HepG2 (cell line): Measurements from ENCODE around the gene SMYD5. TPM values are rescaled to one million over a fixed set of nuclear protein-coding genes. Genes with fewer than 3 reads are reported as not detected.

ENCODE experiments used
- ATF7 ChIP-seq, 2 experiments: fragments of 450-650 bp in 1 of 2; sonication (generic) in 1 of 2; formaldehyde crosslinking in 1 of 2; IDR thresholded peaks; 2 replicates each; pipeline versions ENCODE4 v1.4.0 to v1.6.1; 2016 to 2020; ENCODE audit warnings: antibody characterized with exemption in 1 of 2, mild to moderate bottlenecking in 1 of 2, missing genetic modification reagents in 1 of 2
- IKZF4 ChIP-seq: sonication (generic); formaldehyde crosslinking; IDR thresholded peaks from 2 replicates; pipeline ENCODE4 v1.5.1; 2020; ENCODE audit warnings: borderline replicate concordance, mild to moderate bottlenecking, low read depth, missing genetic modification reagents; ENCODE audit errors: not compliant biosample characterization
- KLF9 ChIP-seq: IDR thresholded peaks from 2 replicates; pipeline ENCODE4 v1.6.1; 2016; ENCODE audit warnings: low read depth
- NFIC ChIP-seq: IDR thresholded peaks from 2 replicates; pipeline ENCODE4 v1.6.1; 2012; ENCODE audit warnings: mild to moderate bottlenecking, low read length, inconsistent platforms
- PRDM15 ChIP-seq: sonication (generic); formaldehyde crosslinking; IDR thresholded peaks from 2 replicates; pipeline ENCODE4 v1.4.0; 2020; ENCODE audit warnings: missing genetic modification reagents
- REST ChIP-seq, 2 experiments: IDR thresholded peaks; 2 replicates each; pipeline ENCODE4 v1.6.1; 2011 to 2012; ENCODE audit warnings: low read length in 2 of 2, borderline replicate concordance in 1 of 2, low read depth in 1 of 2, mild to moderate bottlenecking in 1 of 2, moderate library complexity in 1 of 2
- SCMH1 ChIP-seq: sonication (generic); formaldehyde crosslinking; IDR thresholded peaks from 2 replicates; pipeline ENCODE4 v1.9.0; 2021; ENCODE audit warnings: missing genetic modification reagents, mild to moderate bottlenecking, borderline replicate concordance
- THAP11 ChIP-seq: IDR thresholded peaks from 2 replicates; pipeline ENCODE4 v1.6.1; 2016; ENCODE audit warnings: missing biosample characterization, missing genetic modification reagents
- THAP7 ChIP-seq: sonication (generic); formaldehyde crosslinking; IDR thresholded peaks from 2 replicates; pipeline ENCODE4 v1.8.1; 2023; ENCODE audit warnings: mild to moderate bottlenecking, missing genetic modification reagents
- ZBTB42 ChIP-seq: sonication (generic); formaldehyde crosslinking; IDR thresholded peaks from 2 replicates; pipeline ENCODE4 v1.5.0; 2020; ENCODE audit warnings: mild to moderate bottlenecking, missing genetic modification reagents
- ZC3H4 ChIP-seq: sonication (generic); formaldehyde crosslinking; IDR thresholded peaks from 2 replicates; pipeline ENCODE4 v1.4.0; 2020; ENCODE audit warnings: missing genetic modification reagents, borderline replicate concordance
- ZNF143 ChIP-seq: sonication (generic); formaldehyde crosslinking; IDR thresholded peaks from 2 replicates; pipeline ENCODE4 v1.4.0; 2020; ENCODE audit warnings: missing genetic modification reagents
- ZNF362 ChIP-seq: sonication (generic); formaldehyde crosslinking; IDR thresholded peaks from 2 replicates; pipeline ENCODE4 v1.4.0; 2020; ENCODE audit warnings: missing genetic modification reagents, mild to moderate bottlenecking, borderline replicate concordance
- ZNF800 ChIP-seq: sonication (generic); formaldehyde crosslinking; IDR thresholded peaks from 2 replicates; pipeline ENCODE4 v1.4.0; 2020; ENCODE audit warnings: missing genetic modification reagents
- ZNF883 ChIP-seq: sonication (generic); formaldehyde crosslinking; IDR thresholded peaks from 2 replicates; pipeline ENCODE4 v1.5.1; 2020; ENCODE audit warnings: mild to moderate bottlenecking, missing genetic modification reagents; ENCODE audit errors: not compliant biosample characterization
- polyA plus RNA-seq, 8 experiments: library from polyadenylated mRNA; depleted of rRNA in 3 of 8; stranded (reverse) in 7 of 8; unstranded in 1 of 8; fragments of >200 nt; fragmentation: Illumina TruSeq in 4 of 8; extraction: Trizol in 4 of 8; gene quantifications; 2 replicates each; pipeline versions ENCODE4 v1.2.1 to v1.2.3, GENCODE V29; 2011 to 2016; ENCODE audit warnings: low read depth in 4 of 8, missing spikeins in 1 of 8, mixed read lengths in 1 of 8; ENCODE audit not compliant: insufficient read depth in 1 of 8
- total RNA-seq, 5 experiments: library from RNA; depleted of rRNA; stranded (reverse); fragments of >200 nt; fragmentation: Illumina TruSeq; extraction: Trizol; gene quantifications; 2 replicates each; pipeline ENCODE4 v1.2.3, GENCODE V29; 2016; ENCODE audit warnings: low read depth in 1 of 5

The SMYD5 gene
- total and polyA plus RNA-seq, 2 of the 13 experiments (the other 11 are each of a cell fraction or from before 2014, with no cell fraction given) = 55.8 to 70.4 TPM

- TF ChIP-seq REST (IDR thresholded peaks at IDR 0.05; ENCODE audit: borderline replicate concordance in 1 of 2, low read depth in 1 of 2, low read length in 2 of 2) = peak in 1 of 2 experiments; percentile 40; a peak in 1 of 4 replicates
- peak; percentile 69; the same call in 1 of the 2 replicates for TF ChIP-seq ZNF143 (CRISPR knock-in tag)
- no peak for TF ChIP-seq PRDM15
- no peak for TF ChIP-seq ZNF883 (CRISPR knock-in tag)
- no peak for TF ChIP-seq SCMH1 (CRISPR knock-in tag)
- peak; percentile 78; the same call in 1 of the 2 replicates for TF ChIP-seq KLF9 (CRISPR knock-in tag)
- TF ChIP-seq THAP7 (CRISPR knock-in tag) = peak; percentile 16; the same call in 1 of the 2 replicates
- TF ChIP-seq ZNF800 (CRISPR knock-in tag) = no peak
- no peak for TF ChIP-seq IKZF4 (CRISPR knock-in tag)
- no peak for TF ChIP-seq NFIC
- TF ChIP-seq THAP11 (CRISPR knock-in tag) = peak; percentile 86
- TF ChIP-seq ZC3H4 = no peak
- TF ChIP-seq ZNF362 (CRISPR knock-in tag) = 0 out of 2 replicates have a peak, but pooled peaks have one; percentile 6
- no peak for TF ChIP-seq ATF7 (IDR thresholded peaks at IDR 0.05)
- no peak for TF ChIP-seq ATF7 (CRISPR knock-in tag; IDR thresholded peaks at IDR 0.05)
- TF ChIP-seq ZBTB42 (CRISPR knock-in tag) = no peak
These were observed 19.3 kb downstream of the SMYD5 start, which contains the start of gene PRADC1 (continued) for GRCh38 chr2:73233154-73233931.
